Sciatic nerve (tissue), 2 donors: ENCODE measurements around the gene CDK17. TPM values are rescaled to one million over a fixed set of nuclear protein-coding genes. Genes with fewer than 3 reads are reported as not detected.

Experiments used
- ATAC-seq: fragments of 200-7000 bp; cut with Tn5 transposase; one replicate; pipeline ENCODE4 v1.9.1; 2020; ENCODE audit warnings: mild to moderate bottlenecking, moderate library complexity
- DNase-seq: peaks from one replicate; pipeline ENCODE4 v3.0.0-alpha.2; 2020; ENCODE audit warnings: low spot score
- intact Hi-C: fragments of 100-400 bp; cut with DNase I; formaldehyde crosslinking; loops from one replicate; pipeline ENCODE4 v1.14.2; 2022
- total RNA-seq: library from RNA; stranded (reverse); fragmentation: NEBNext Ultra II Directional; extraction: Animal tissue kit (Norgen Biotek cat#: 25700); gene quantifications from one replicate; pipeline ENCODE4 v1.2.1, GENCODE V29; 2021
- donor health status: DM: no; HTN: no; CAD: no.
- donor health status: DM: no; HTN: no; CAD: no.

CDK17 gene
- total RNA-seq, 1 donor from 2014 or later, result 77.6 TPM

GRCh38 chr12:96255077-96255476 is 145.2 kb downstream of the CDK17 start:
- DNase-seq (no peak), ATAC-seq (peak; percentile 78)
- intact Hi-C loops, result no loop called here

- intact Hi-C loops, result no loop called here
- DNase-seq, result no peak
- ATAC-seq, result no peak
Observed at GRCh38 chr12:96250119-96250685, 150.0 kb downstream of the CDK17 start.

- ATAC-seq, result peak; percentile 79
- intact Hi-C loops, result no loop called here
- DNase-seq, result no peak
Observed at GRCh38 chr12:96249196-96250118, 150.8 kb downstream of the CDK17 start.

GRCh38 chr12:96248136-96248931 is 151.9 kb downstream of the CDK17 start:
- DNase-seq, result no peak
- intact Hi-C loops, result no loop called here
- ATAC-seq, result no peak

GRCh38 chr12:96247563-96247962 is 152.7 kb downstream of the CDK17 start:
- ATAC-seq, result no peak
- no peak for DNase-seq
- intact Hi-C loops, result no loop called here

GRCh38 chr12:96246926-96247505 is 153.2 kb downstream of the CDK17 start:
- intact Hi-C loops, result no loop called here
- ATAC-seq (no peak), DNase-seq (no peak)

- intact Hi-C loops, result no loop called here
- DNase-seq, result no peak
- no peak for ATAC-seq
Observed at GRCh38 chr12:96244826-96245225, 155.4 kb downstream of the CDK17 start.

- ATAC-seq (no peak), DNase-seq (no peak)
- intact Hi-C loops, result no loop called here
Observed at GRCh38 chr12:96242597-96242996, 157.6 kb downstream of the CDK17 start.

GRCh38 chr12:96241846-96242256 is 158.4 kb downstream of the CDK17 start:
- ATAC-seq (peak; percentile 63), DNase-seq (no peak)
- intact Hi-C loops, result no loop called here

GRCh38 chr12:96241431-96241830 is 158.8 kb downstream of the CDK17 start:
- ATAC-seq, result no peak
- intact Hi-C loops, result no loop called here
- DNase-seq, result no peak

GRCh38 chr12:96240656-96241055 is 159.6 kb downstream of the CDK17 start:
- intact Hi-C loops, result no loop called here
- ATAC-seq (no peak), DNase-seq (no peak)

GRCh38 chr12:96239711-96240635 is 160.3 kb downstream of the CDK17 start:
- DNase-seq, result no peak
- no peak for ATAC-seq
- intact Hi-C loops, result no loop called here

- ATAC-seq (no peak), DNase-seq (no peak)
- intact Hi-C loops, result no loop called here
Observed at GRCh38 chr12:96238336-96239047, 161.7 kb downstream of the CDK17 start.

GRCh38 chr12:96237465-96238077 is 162.7 kb downstream of the CDK17 start:
- ATAC-seq, result peak; percentile 60
- no peak for DNase-seq
- intact Hi-C loops, result no loop called here

- intact Hi-C loops, result no loop called here
- DNase-seq, result no peak
- ATAC-seq, result no peak
Observed at GRCh38 chr12:96237035-96237434, 163.2 kb downstream of the CDK17 start.

GRCh38 chr12:96236221-96236822 is 163.9 kb downstream of the CDK17 start:
- intact Hi-C loops, result no loop called here
- ATAC-seq (peak; percentile 34), DNase-seq (no peak)

- ATAC-seq, result no peak
Observed at GRCh38 chr12:96235484-96235826, 164.8 kb downstream of the CDK17 start.

More at GRCh38 chr12:96235484-96235826, 164.8 kb downstream of the CDK17 start:
- intact Hi-C loops, result no loop called here
- DNase-seq, result no peak
